H1 (cell line): ENCODE data around the gene ANAPC10. TPM values are rescaled to one million over a fixed set of nuclear protein-coding genes. Genes with fewer than 3 reads are reported as not detected.

Source experiments
- CTCF ChIA-PET: fragments of 300-600 bp; sonication (Branson Sonifier 250); formaldehyde crosslinking; loops from one replicate; lab custom pipeline; 2021; ENCODE audit not compliant: partially characterized antibody; lab: Charles Lee
- POLR2A ChIA-PET: fragments of 300-600 bp; sonication (Branson Sonifier 250); formaldehyde crosslinking; loops from one replicate; lab custom pipeline; 2021; ENCODE audit warnings: inconsistent platforms; ENCODE audit not compliant: partially characterized antibody; lab: Charles Lee
- DNase-seq, 2 experiments: peaks; one replicate each; pipeline versions ENCODE4 v3.0.0 to v3.0.0-alpha.2; 2010 to 2022; ENCODE audit warnings: low spot score in 2 of 2, low read depth in 1 of 2, mixed read lengths in 1 of 2
- FAIRE-seq: peaks from 2 replicates; lab custom pipeline; 2011; peaks lifted over from hg19 to GRCh38; lab: Jason Lieb, UNC
- H2AFZ ChIP-seq: 2 replicates; pipeline ENCODE4 v1.8.1; 2012; ENCODE audit warnings: low read length, inconsistent platforms
- H2AK5ac ChIP-seq: 2 replicates; pipeline ENCODE4 v1.6.1; 2013; ENCODE audit warnings: low read depth, low read length
- H2BK120ac ChIP-seq: replicated peaks from 2 replicates; pipeline ENCODE3; 2013; ENCODE audit warnings: low read depth, low read length, inconsistent platforms
- H2BK12ac ChIP-seq: 2 replicates; pipeline ENCODE4 v1.6.1; 2013; ENCODE audit warnings: low read depth, low read length
- H2BK15ac ChIP-seq: 2 replicates; pipeline ENCODE4 v1.6.1; 2013; ENCODE audit warnings: low read length
- H2BK20ac ChIP-seq: 2 replicates; pipeline ENCODE4 v1.6.1; 2013; ENCODE audit warnings: low read length
- H2BK5ac ChIP-seq: 2 replicates; pipeline ENCODE4 v1.6.1; 2013; ENCODE audit warnings: low read depth, low read length
- H3K14ac ChIP-seq: 2 replicates; pipeline ENCODE4 v1.6.1; 2013; ENCODE audit warnings: inconsistent platforms; ENCODE audit not compliant: insufficient read length
- H3K18ac ChIP-seq: 2 replicates; pipeline ENCODE4 v1.6.1; 2013; ENCODE audit warnings: low read length; ENCODE audit errors: extremely low read depth
- H3K23ac ChIP-seq: 2 replicates; pipeline ENCODE4 v1.6.1; 2013; ENCODE audit warnings: inconsistent platforms; ENCODE audit not compliant: insufficient read length
- H3K23me2 ChIP-seq: 2 replicates; pipeline ENCODE4 v1.6.1; 2013; ENCODE audit warnings: low read depth, low read length
- H3K27ac ChIP-seq: 2 replicates; pipeline ENCODE4 v1.6.1; 2011; ENCODE audit warnings: low read depth, low read length, inconsistent platforms
- H3K27me3 ChIP-seq, 4 experiments: replicated peaks in 1 of 4; 1 replicate in 1 of 4; 2 replicates in 3 of 4; pipeline versions ENCODE4 v1.6.1 to v1.8.1; 2011 to 2013; ENCODE audit warnings: low read length in 3 of 4, mild to moderate bottlenecking in 3 of 4, inconsistent platforms in 2 of 4, mixed read lengths in 2 of 4, moderate library complexity in 1 of 4; ENCODE audit not compliant: control insufficient read depth in 3 of 4, insufficient read depth in 3 of 4; ENCODE audit errors: extremely low read depth in 1 of 4
- H3K36me3 ChIP-seq, 4 experiments: 2 replicates each; pipeline versions ENCODE4 v1.6.1 to v1.8.1; 2011 to 2013; ENCODE audit warnings: mild to moderate bottlenecking in 4 of 4, low read length in 3 of 4, moderate library complexity in 2 of 4, control low read depth in 1 of 4, inconsistent platforms in 1 of 4; ENCODE audit not compliant: insufficient read depth in 4 of 4, control insufficient read depth in 2 of 4
- H3K4ac ChIP-seq: replicated peaks from 2 replicates; pipeline ENCODE3; 2013; ENCODE audit warnings: low read length, low read depth, mixed read lengths, inconsistent platforms; ENCODE audit not compliant: insufficient read length
- H3K4me1 ChIP-seq, 4 experiments: replicated peaks in 1 of 4; 1 replicate in 1 of 4; 2 replicates in 3 of 4; pipeline versions ENCODE4 v1.6.1 to v1.8.1; 2011 to 2013; ENCODE audit warnings: low read length in 3 of 4, inconsistent platforms in 2 of 4, mixed read lengths in 1 of 4; ENCODE audit not compliant: insufficient read depth in 4 of 4, control insufficient read depth in 3 of 4
- H3K4me2 ChIP-seq, 2 experiments: 2 replicates each; pipeline versions ENCODE4 v1.6.1 to v1.8.1; 2011 to 2013; ENCODE audit warnings: low read depth in 2 of 2, low read length in 2 of 2, control low read depth in 1 of 2, inconsistent platforms in 1 of 2, mild to moderate bottlenecking in 1 of 2; ENCODE audit not compliant: insufficient read depth in 1 of 2
- H3K4me3 ChIP-seq, 4 experiments: fragments of 200-600, 300-600 bp in 1 of 4; sonication (generic), shearing (Covaris generic), sonication (Bioruptor Twin) in 1 of 4; 2 replicates each; pipeline versions ENCODE4 v1.5.1 to v1.8.1; 2011 to 2016; ENCODE audit warnings: low read length in 4 of 4, low read depth in 3 of 4, control low read depth in 2 of 4, inconsistent platforms in 2 of 4, mild to moderate bottlenecking in 2 of 4, mixed read lengths in 1 of 4, moderate library complexity in 1 of 4; ENCODE audit not compliant: insufficient read depth in 2 of 4; ENCODE audit errors: extremely low read depth in 1 of 4
- H3K56ac ChIP-seq: replicated peaks from 2 replicates; pipeline ENCODE3; 2013; ENCODE audit warnings: low read depth, mild to moderate bottlenecking, mixed read lengths, low read length, inconsistent platforms; ENCODE audit not compliant: insufficient read length
- H3K79me1 ChIP-seq: 2 replicates; pipeline ENCODE4 v1.6.1; 2013; ENCODE audit warnings: low read depth, low read length, control low read depth
- H3K79me2 ChIP-seq, 2 experiments: 2 replicates each; pipeline versions ENCODE4 v1.6.1 to v1.8.1; 2012 to 2013; ENCODE audit warnings: low read length in 2 of 2, mild to moderate bottlenecking in 2 of 2, inconsistent platforms in 1 of 2; ENCODE audit not compliant: insufficient read depth in 2 of 2, control insufficient read depth in 1 of 2
- H3K9ac ChIP-seq, 4 experiments: replicated peaks in 1 of 4; 1 replicate in 1 of 4; 2 replicates in 3 of 4; pipeline versions ENCODE4 v1.6.1 to v1.8.1; 2011 to 2013; ENCODE audit warnings: low read depth in 3 of 4, low read length in 3 of 4, control low read depth in 2 of 4, mild to moderate bottlenecking in 2 of 4, moderate library complexity in 2 of 4, inconsistent platforms in 1 of 4; ENCODE audit errors: extremely low read depth in 1 of 4
- H3K9me3 ChIP-seq, 2 experiments: 2 replicates each; pipeline versions ENCODE4 v1.6.1 to v1.8.1; 2012 to 2013; ENCODE audit warnings: mild to moderate bottlenecking in 2 of 2, moderate library complexity in 2 of 2, control low read depth in 1 of 2, inconsistent platforms in 1 of 2, low read depth in 1 of 2, low read length in 1 of 2, mixed read lengths in 1 of 2; ENCODE audit not compliant: insufficient read depth in 2 of 2
- H4K20me1 ChIP-seq, 2 experiments: replicated peaks in 1 of 2; 2 replicates each; pipeline versions ENCODE3 to v1.8.1; 2011 to 2013; ENCODE audit warnings: inconsistent platforms in 2 of 2, low read length in 2 of 2, mild to moderate bottlenecking in 1 of 2; ENCODE audit not compliant: insufficient read depth in 2 of 2, control insufficient read depth in 1 of 2
- H4K5ac ChIP-seq: 2 replicates; pipeline ENCODE4 v1.6.1; 2013; ENCODE audit warnings: low read length, low read depth, mixed read lengths, inconsistent platforms; ENCODE audit not compliant: insufficient read length
- H4K8ac ChIP-seq: 2 replicates; pipeline ENCODE4 v1.8.0; 2013; ENCODE audit warnings: mild to moderate bottlenecking, moderate library complexity, low read length, inconsistent platforms; ENCODE audit not compliant: insufficient read depth; ENCODE audit errors: extremely low read depth
- H4K91ac ChIP-seq: replicated peaks from 2 replicates; pipeline ENCODE3; 2013; ENCODE audit warnings: low read length, mixed read lengths, inconsistent platforms; ENCODE audit not compliant: insufficient read length
- BACH1 ChIP-seq: IDR thresholded peaks from 2 replicates; pipeline ENCODE4 v1.6.1; 2012; ENCODE audit warnings: low read length, improper control_type of control experiment
- KDM5A ChIP-seq: fragments of 200-600 bp; IDR thresholded peaks from 2 replicates; pipeline ENCODE4 v1.7.1; 2012; ENCODE audit warnings: mild to moderate bottlenecking, low read length, inconsistent platforms, mixed read lengths
- MAFK ChIP-seq: IDR thresholded peaks from 2 replicates; pipeline ENCODE4 v1.6.1; 2012; ENCODE audit warnings: low read depth, mild to moderate bottlenecking, improper control_type of control experiment, low read length
- PHF8 ChIP-seq: fragments of 200-600 bp; sonication (generic); conservative IDR thresholded peaks from 2 replicates; pipeline ENCODE4 v1.7.1; 2012; ENCODE audit warnings: low read depth, mild to moderate bottlenecking, inconsistent platforms, low read length, moderate library complexity
- SIN3A ChIP-seq, 2 experiments: IDR thresholded peaks in 1 of 2; conservative IDR thresholded peaks in 1 of 2; 2 replicates each; pipeline ENCODE4 v1.6.1; 2011 to 2012; ENCODE audit warnings: low read length in 2 of 2, improper control_type of control experiment in 1 of 2, low read depth in 1 of 2, mild to moderate bottlenecking in 1 of 2
- SP2 ChIP-seq: IDR thresholded peaks from 2 replicates; pipeline ENCODE4 v1.6.1; 2012; ENCODE audit warnings: mild to moderate bottlenecking, low read length, inconsistent platforms
- WGBS, 2 experiments: shearing (Covaris generic) in 1 of 2; methylation state at CpG; one replicate each; pipeline versions ENCODE4 v1.1.6 to v1.1.7; 2013 to 2015; ENCODE audit warnings: low lambda C conversion rate in 2 of 2, mixed read lengths in 2 of 2, inconsistent platforms in 1 of 2, low coverage in 1 of 2, missing lambda C conversion rate in 1 of 2; ENCODE audit not compliant: insufficient replicate concordance in 2 of 2, insufficient coverage in 1 of 2, insufficient read length in 1 of 2; ENCODE audit errors: extremely low coverage in 1 of 2, missing lambda C conversion rate in 1 of 2; 5-methylcytosine and 5-hydroxymethylcytosine counted together
- polyA plus RNA-seq, 7 experiments: library from polyadenylated mRNA; depleted of rRNA in 3 of 7; stranded (reverse) in 5 of 7; unstranded in 2 of 7; fragments of >200 nt in 5 of 7; fragments of 200-250 nt in 2 of 7; gene quantifications; 1 replicate in 5 of 7; 2 replicates in 1 of 7; 4 replicates in 1 of 7; pipeline versions ENCODE4 v1.2.1 to v1.2.3, GENCODE V29; 2011 to 2013; ENCODE audit warnings: missing spikeins in 2 of 7, mixed read lengths in 2 of 7
- total RNA-seq: library from RNA; stranded (reverse); fragmentation: NEBNext Ultra II Directional; extraction: Animal tissue kit (Norgen Biotek cat#: 25700); gene quantifications from 2 replicates; pipeline ENCODE4 v1.2.1, GENCODE V29; 2021

ANAPC10 gene
- total and polyA plus RNA-seq, 2 of the 8 experiments (the other 6 are each of a cell fraction or from before 2014, with no cell fraction given), result 17.6 to 23.3 TPM

GRCh38 chr4:145102619-145103018 lies 4.6 kb upstream of the ANAPC10 start:
- Histone ChIP-seq H2BK120ac (no peak overlapping the region), H3K4ac (no peak overlapping the region), H3K79me2 (peaks cover 33 to 67% of the 10 kb centered on the region in 2 experiments), H2AK5ac (no peak overlapping the region), H2AFZ (no peak overlapping the region), H3K4me1 (no peaks in the 10 kb centered on the region), H2BK12ac (no peak overlapping the region), H4K20me1 (peaks cover 0 to 3% of the 10 kb centered on the region in 2 experiments), H2BK5ac (no peak overlapping the region), H3K79me1 (no peaks in the 10 kb centered on the region; the same call in 1 of the 2 replicates), H3K27ac (no peak overlapping the region), H3K27me3 (no peaks in the 10 kb centered on the region), H3K56ac (no peak overlapping the region), H2BK15ac (no peak overlapping the region), H4K91ac (no peak overlapping the region), H3K4me3 (no peak overlapping the region), H3K9me3 (no peaks in the 10 kb centered on the region), H4K5ac (no peak overlapping the region), H3K9ac (no peak overlapping the region), H4K8ac (no peak overlapping the region), H3K18ac (no peak overlapping the region), H3K23ac (no peak overlapping the region), H3K14ac (no peak overlapping the region), H3K36me3 (peaks cover 2 to 36% (median 16%) of the 10 kb centered on the region in 4 experiments; a peak in 7 of 8 replicates), H3K4me2 (no peak overlapping the region), H3K23me2 (no peaks in the 10 kb centered on the region), H2BK20ac (no peak overlapping the region)
- WGBS, 2 experiments, result 90% methylated on average over 2 of the region's 2 CpGs; no CpG with 5 or more reads in 1 of the 2 experiments
- no peak for TF ChIP-seq SIN3A (conservative IDR thresholded peaks at IDR 0.05 in 1 of 2, IDR thresholded peaks at IDR 0.05 in 1 of 2; ENCODE audit: low read depth in 1 of 2, low read length in 2 of 2)
- no peak for TF ChIP-seq MAFK
- TF ChIP-seq PHF8, result no peak
- TF ChIP-seq BACH1, result no peak
- TF ChIP-seq SP2, result no peak
- TF ChIP-seq KDM5A, result no peak
- FAIRE-seq (no peak), DNase-seq (no peak)
- POLR2A ChIA-PET, result no interaction called here
- CTCF ChIA-PET, result no interaction called here
